WERI-Rb-1 (cell line): ENCODE measurements around the gene CCDC39.
"Not testable (repeated sequence)": the region's sequence is repeated elsewhere in the genome, so short reads cannot be mapped to it uniquely, and the experiment has no call there.

Source experiments
- DNase-seq: peaks from one replicate; pipeline ENCODE4 v3.0.0-alpha.2; 2020
- H3K27ac ChIP-seq: fragments of 250-450 bp; sonication (Bioruptor Pico); 2 replicates; pipeline ENCODE4 v1.5.1; 2020; ENCODE audit warnings: mild to moderate bottlenecking, moderate library complexity
- H3K27me3 ChIP-seq: fragments of 250-450 bp; sonication (Bioruptor Pico); 2 replicates; pipeline ENCODE4 v1.5.1; 2021; ENCODE audit warnings: mild to moderate bottlenecking, low read depth, moderate library complexity; ENCODE audit not compliant: insufficient read depth, severe bottlenecking
- H3K36me3 ChIP-seq: fragments of 250-450 bp; sonication (Bioruptor Pico); 2 replicates; pipeline ENCODE4 v1.5.1; 2020; ENCODE audit warnings: mild to moderate bottlenecking, moderate library complexity
- H3K4me3 ChIP-seq: 2 replicates; pipeline ENCODE4 v1.5.1; 2011; ENCODE audit warnings: low read depth, mild to moderate bottlenecking, control low read depth, low read length
- H3K9me3 ChIP-seq: fragments of 250-450 bp; sonication (Bioruptor Pico); 2 replicates; pipeline ENCODE4 v1.5.1; 2021; ENCODE audit warnings: mild to moderate bottlenecking, moderate library complexity; ENCODE audit not compliant: severe bottlenecking
- CTCF ChIP-seq: IDR thresholded peaks from 2 replicates; pipeline ENCODE4 v1.5.1; 2011; ENCODE audit warnings: low read depth, mild to moderate bottlenecking, control low read depth, inconsistent platforms, low read length

The CCDC39 gene

GRCh38 chr3:180611006-180611405 lies 68.3 kb downstream of the CCDC39 start:
- Histone ChIP-seq H3K27me3 (no peaks in the 10 kb centered on the region), H3K27ac (peak overlapping the region; percentile 44), H3K9me3 (no peaks in the 10 kb centered on the region), H3K36me3 (peaks cover 77% of the 10 kb centered on the region), H3K4me3 (no peak overlapping the region)
- DNase-seq = no peak
- no peak for TF ChIP-seq CTCF

GRCh38 chr3:180601688-180602666 lies 77.3 kb downstream of the CCDC39 start, which contains the start of gene TTC14:
Gene TTC14, plus strand, starts transcription at chr3:180602163. Its CDS starts 99 bp downstream, at chr3:180602262.
- Histone ChIP-seq H3K27ac (peak within 1 kb of the TSS; percentile 76), H3K36me3 (peaks cover 38% of the 10 kb centered on the region), H3K9me3 (no peaks in the 10 kb centered on the region), H3K4me3 (peak within 1 kb of the TSS; percentile 97), H3K27me3 (no peaks in the 10 kb centered on the region)
- peak; percentile 96 for DNase-seq
- peak; percentile 30; the same call in 1 of the 2 replicates for TF ChIP-seq CTCF

GRCh38 chr3:180600473-180600872 lies 78.8 kb downstream of the CCDC39 start:
- TF ChIP-seq CTCF = no peak
- DNase-seq = no peak
- Histone ChIP-seq H3K9me3 (no peaks in the 10 kb centered on the region), H3K27ac (no peak overlapping the region), H3K27me3 (no peaks in the 10 kb centered on the region), H3K4me3 (no peak overlapping the region), H3K36me3 (peaks cover 23% of the 10 kb centered on the region)

- peak overlapping the region; percentile 25 for H3K27ac ChIP-seq
- no peak for TF ChIP-seq CTCF
- H3K36me3 ChIP-seq = no peaks in the 10 kb centered on the region
- no peak overlapping the region for H3K4me3 ChIP-seq
- H3K27me3 ChIP-seq = no peaks in the 10 kb centered on the region
- H3K9me3 ChIP-seq = no peaks in the 10 kb centered on the region
- DNase-seq = peak; percentile 53
These were observed 83.7 kb downstream of the CCDC39 start for GRCh38 chr3:180595559-180595935.

- no peaks in the 10 kb centered on the region for H3K36me3 ChIP-seq
- DNase-seq = no peak
- no peaks in the 10 kb centered on the region for H3K27me3 ChIP-seq
- H3K27ac ChIP-seq = peak overlapping the region; percentile 18
- no peak overlapping the region; the same call in 1 of the 2 replicates for H3K4me3 ChIP-seq
- no peaks in the 10 kb centered on the region for H3K9me3 ChIP-seq
- TF ChIP-seq CTCF = peak; percentile 41
These were observed 84.4 kb downstream of the CCDC39 start for GRCh38 chr3:180594631-180595558.

GRCh38 chr3:180593631-180594030 lies 85.7 kb downstream of the CCDC39 start:
- H3K27me3 ChIP-seq, H3K36me3 ChIP-seq, H3K27ac ChIP-seq, DNase-seq, H3K9me3 ChIP-seq, H3K4me3 ChIP-seq: not testable (repeated sequence)
